RPMI8226 (cell line): ENCODE results near the gene EVA1C.
A peak's percentile ranks its signal among the peaks of the same experiment; 100 is the strongest.
"Not testable (repeated sequence)": the region's sequence is repeated elsewhere in the genome, so short reads cannot be mapped to it uniquely, and the experiment has no call there.

Experiments used
- DNase-seq: peaks from one replicate; pipeline ENCODE4 v3.0.0-alpha.2; 2015

The EVA1C gene

GRCh38 chr21:32425628-32426027 lies 13.1 kb downstream of the EVA1C start:
- DNase-seq = no peak

GRCh38 chr21:32426066-32426465 lies 13.6 kb downstream of the EVA1C start:
- no peak for DNase-seq

- no peak for DNase-seq
Measured at GRCh38 chr21:32426592-32427051, 14.1 kb downstream of the EVA1C start.

GRCh38 chr21:32427958-32428623 lies 15.6 kb downstream of the EVA1C start:
- no peak for DNase-seq

- DNase-seq = not testable (repeated sequence)
Measured at GRCh38 chr21:32432982-32433660, 20.6 kb downstream of the EVA1C start.

- DNase-seq = no peak
Measured at GRCh38 chr21:32437729-32438128, 25.2 kb downstream of the EVA1C start.

GRCh38 chr21:32442566-32443318 lies 30.2 kb downstream of the EVA1C start:
- DNase-seq = no peak

GRCh38 chr21:32445101-32445500 lies 32.6 kb downstream of the EVA1C start:
- DNase-seq = no peak

GRCh38 chr21:32446440-32446839 lies 33.9 kb downstream of the EVA1C start:
- DNase-seq = not testable (repeated sequence)

GRCh38 chr21:32447224-32447623 lies 34.7 kb downstream of the EVA1C start:
- DNase-seq = no peak

GRCh38 chr21:32448803-32449594 lies 36.5 kb downstream of the EVA1C start:
- no peak for DNase-seq

- DNase-seq = not testable (repeated sequence)
Measured at GRCh38 chr21:32450881-32451701, 38.6 kb downstream of the EVA1C start.

- not testable (repeated sequence) for DNase-seq
Measured at GRCh38 chr21:32452191-32452590, 39.7 kb downstream of the EVA1C start.

GRCh38 chr21:32452641-32453040 lies 40.1 kb downstream of the EVA1C start:
- no peak for DNase-seq

- DNase-seq = no peak
Measured at GRCh38 chr21:32455548-32455947, 43.0 kb downstream of the EVA1C start.

GRCh38 chr21:32456497-32456918 lies 44.0 kb downstream of the EVA1C start:
- DNase-seq = no peak

GRCh38 chr21:32457360-32457840 lies 44.9 kb downstream of the EVA1C start:
- DNase-seq = peak; percentile 53

GRCh38 chr21:32457962-32458361 lies 45.5 kb downstream of the EVA1C start:
- no peak for DNase-seq

GRCh38 chr21:32459972-32460371 lies 47.5 kb downstream of the EVA1C start:
- DNase-seq = no peak

GRCh38 chr21:32461503-32461902 lies 49.0 kb downstream of the EVA1C start:
- DNase-seq = no peak

GRCh38 chr21:32462564-32462963 lies 50.1 kb downstream of the EVA1C start:
- DNase-seq = not testable (repeated sequence)

- no peak for DNase-seq
Measured at GRCh38 chr21:32463367-32463766, 50.9 kb downstream of the EVA1C start.
